Activated T-cell treated with anti-CD3 and anti-CD28 coated beads, Interleukin-2, amount 50 U/mL, for 24 hours (primary cell): Measurements from ENCODE around the gene MACROD2.

ENCODE experiments used
- DNase-seq: peaks from one replicate; pipeline ENCODE4 v3.0.0-alpha.2; 2020
- H3K27ac Mint-ChIP-seq: 2 replicates; pipeline ENCODE4 v1.8.0; 2020; ENCODE audit warnings: mild to moderate bottlenecking, mixed read lengths
- H3K27me3 Mint-ChIP-seq: 2 replicates; pipeline ENCODE4 v1.8.0; 2020; ENCODE audit warnings: mixed read lengths
- H3K36me3 Mint-ChIP-seq: 2 replicates; pipeline ENCODE4 v1.8.0; 2020; ENCODE audit warnings: low read depth, mixed read lengths
- H3K4me1 Mint-ChIP-seq: 2 replicates; pipeline ENCODE4 v1.8.0; 2020; ENCODE audit warnings: low read depth, mixed read lengths
- H3K4me3 Mint-ChIP-seq: 2 replicates; pipeline ENCODE4 v1.8.0; 2020; ENCODE audit warnings: mild to moderate bottlenecking, moderate library complexity, mixed read lengths
- H3K9me3 Mint-ChIP-seq: 2 replicates; pipeline ENCODE4 v1.8.0; 2020; ENCODE audit warnings: mixed read lengths

MACROD2 gene

GRCh38 chr20:14816471-14816870 lies 821.2 kb downstream of the MACROD2 start:
- Mint-ChIP-seq H3K36me3 (no peaks in the 10 kb centered on the region), H3K9me3 (peaks cover 20% of the 10 kb centered on the region), H3K27me3 (no peaks in the 10 kb centered on the region), H3K4me1 (no peaks in the 10 kb centered on the region), H3K4me3 (no peak overlapping the region), H3K27ac (no peak overlapping the region)
- DNase-seq = no peak

- Mint-ChIP-seq H3K9me3 (peaks cover 17% of the 10 kb centered on the region), H3K27ac (no peak overlapping the region)
- DNase-seq = no peak
Measured at GRCh38 chr20:14817101-14817500, 821.8 kb downstream of the MACROD2 start.

GRCh38 chr20:14820771-14821170 lies 825.5 kb downstream of the MACROD2 start:
- H3K27ac Mint-ChIP-seq = no peak overlapping the region
- peaks cover 18% of the 10 kb centered on the region for H3K9me3 Mint-ChIP-seq
- no peaks in the 10 kb centered on the region for H3K4me1 Mint-ChIP-seq
- no peak overlapping the region for H3K4me3 Mint-ChIP-seq
- DNase-seq = no peak
- H3K27me3 Mint-ChIP-seq = no peaks in the 10 kb centered on the region
- H3K36me3 Mint-ChIP-seq = no peaks in the 10 kb centered on the region

More at GRCh38 chr20:14817101-14817500, 821.8 kb downstream of the MACROD2 start:
- Mint-ChIP-seq H3K4me1 (no peaks in the 10 kb centered on the region), H3K36me3 (no peaks in the 10 kb centered on the region), H3K4me3 (no peak overlapping the region), H3K27me3 (no peaks in the 10 kb centered on the region)

- no peak overlapping the region for H3K4me3 Mint-ChIP-seq
- no peak overlapping the region for H3K27ac Mint-ChIP-seq
- no peaks in the 10 kb centered on the region for H3K36me3 Mint-ChIP-seq
- H3K9me3 Mint-ChIP-seq = peaks cover 18% of the 10 kb centered on the region
- H3K4me1 Mint-ChIP-seq = no peaks in the 10 kb centered on the region
- no peak for DNase-seq
- no peaks in the 10 kb centered on the region for H3K27me3 Mint-ChIP-seq
Measured at GRCh38 chr20:14821251-14821650, 825.9 kb downstream of the MACROD2 start.

- Mint-ChIP-seq H3K27ac (no peak overlapping the region), H3K4me3 (no peak overlapping the region), H3K4me1 (no peaks in the 10 kb centered on the region), H3K36me3 (no peaks in the 10 kb centered on the region), H3K9me3 (peaks cover 8% of the 10 kb centered on the region), H3K27me3 (no peaks in the 10 kb centered on the region)
- DNase-seq = no peak
Measured at GRCh38 chr20:14824996-14825395, 829.7 kb downstream of the MACROD2 start.

- H3K27ac Mint-ChIP-seq = no peak overlapping the region
- no peaks in the 10 kb centered on the region for H3K4me1 Mint-ChIP-seq
- DNase-seq = no peak
- peaks cover 2% of the 10 kb centered on the region for H3K9me3 Mint-ChIP-seq
- H3K27me3 Mint-ChIP-seq = no peaks in the 10 kb centered on the region
- H3K4me3 Mint-ChIP-seq = no peak overlapping the region
- H3K36me3 Mint-ChIP-seq = no peaks in the 10 kb centered on the region
Measured at GRCh38 chr20:14826543-14827313, 831.4 kb downstream of the MACROD2 start.

- Mint-ChIP-seq H3K27ac (no peak overlapping the region), H3K4me3 (no peak overlapping the region), H3K36me3 (no peaks in the 10 kb centered on the region)
Measured at GRCh38 chr20:14828459-14828858, 833.1 kb downstream of the MACROD2 start.

GRCh38 chr20:14829906-14830305 lies 834.6 kb downstream of the MACROD2 start:
- Mint-ChIP-seq H3K36me3 (no peaks in the 10 kb centered on the region), H3K27ac (no peak overlapping the region), H3K4me3 (no peak overlapping the region), H3K27me3 (no peaks in the 10 kb centered on the region), H3K4me1 (no peaks in the 10 kb centered on the region), H3K9me3 (peaks cover 2% of the 10 kb centered on the region)
- DNase-seq = no peak

More at GRCh38 chr20:14828459-14828858, 833.1 kb downstream of the MACROD2 start:
- Mint-ChIP-seq H3K9me3 (peaks cover 2% of the 10 kb centered on the region), H3K27me3 (no peaks in the 10 kb centered on the region), H3K4me1 (no peaks in the 10 kb centered on the region)
- no peak for DNase-seq

- H3K27ac Mint-ChIP-seq = no peak overlapping the region
- no peak overlapping the region for H3K4me3 Mint-ChIP-seq
- no peak for DNase-seq
- H3K9me3 Mint-ChIP-seq = peaks cover 2% of the 10 kb centered on the region
- no peaks in the 10 kb centered on the region for H3K36me3 Mint-ChIP-seq
- no peaks in the 10 kb centered on the region for H3K27me3 Mint-ChIP-seq
- no peaks in the 10 kb centered on the region for H3K4me1 Mint-ChIP-seq
Measured at GRCh38 chr20:14830466-14830865, 835.1 kb downstream of the MACROD2 start.

GRCh38 chr20:14830899-14831298 lies 835.6 kb downstream of the MACROD2 start:
- Mint-ChIP-seq H3K9me3 (peaks cover 2% of the 10 kb centered on the region), H3K27me3 (no peaks in the 10 kb centered on the region), H3K4me3 (no peak overlapping the region), H3K4me1 (no peaks in the 10 kb centered on the region), H3K36me3 (no peaks in the 10 kb centered on the region), H3K27ac (no peak overlapping the region)
- DNase-seq = no peak

GRCh38 chr20:14832630-14833029 lies 837.3 kb downstream of the MACROD2 start:
- H3K27ac Mint-ChIP-seq = no peak overlapping the region
- no peaks in the 10 kb centered on the region for H3K4me1 Mint-ChIP-seq
- peaks cover 2% of the 10 kb centered on the region for H3K9me3 Mint-ChIP-seq
- no peaks in the 10 kb centered on the region for H3K36me3 Mint-ChIP-seq
- H3K27me3 Mint-ChIP-seq = no peaks in the 10 kb centered on the region
- DNase-seq = no peak
- H3K4me3 Mint-ChIP-seq = no peak overlapping the region

- Mint-ChIP-seq H3K9me3 (no peaks in the 10 kb centered on the region), H3K27ac (no peak overlapping the region), H3K4me3 (no peak overlapping the region), H3K36me3 (no peaks in the 10 kb centered on the region), H3K4me1 (no peaks in the 10 kb centered on the region), H3K27me3 (no peaks in the 10 kb centered on the region)
- DNase-seq = no peak
Measured at GRCh38 chr20:14838663-14839628, 843.6 kb downstream of the MACROD2 start.

- DNase-seq = no peak
- Mint-ChIP-seq H3K4me3 (no peak overlapping the region), H3K36me3 (no peaks in the 10 kb centered on the region), H3K27me3 (no peaks in the 10 kb centered on the region), H3K4me1 (no peaks in the 10 kb centered on the region), H3K27ac (no peak overlapping the region), H3K9me3 (peaks cover 2% of the 10 kb centered on the region)
Measured at GRCh38 chr20:14845199-14846160, 850.2 kb downstream of the MACROD2 start.

- no peaks in the 10 kb centered on the region for H3K27me3 Mint-ChIP-seq
- H3K4me3 Mint-ChIP-seq = no peak overlapping the region
- no peak overlapping the region for H3K27ac Mint-ChIP-seq
- peaks cover 3% of the 10 kb centered on the region for H3K9me3 Mint-ChIP-seq
- no peak for DNase-seq
- H3K4me1 Mint-ChIP-seq = no peaks in the 10 kb centered on the region
- H3K36me3 Mint-ChIP-seq = no peaks in the 10 kb centered on the region
Measured at GRCh38 chr20:14848806-14849205, 853.5 kb downstream of the MACROD2 start.
